Measurements from ENCODE around the gene SEMA4F. TPM values are rescaled to one million over a fixed set of nuclear protein-coding genes. Genes with fewer than 3 reads are reported as not detected.

The SEMA4F gene
- total and polyA plus RNA-seq, 3 donors from 2014 or later = 9.1 to 14.3 (median 13.3) TPM

DNA sequence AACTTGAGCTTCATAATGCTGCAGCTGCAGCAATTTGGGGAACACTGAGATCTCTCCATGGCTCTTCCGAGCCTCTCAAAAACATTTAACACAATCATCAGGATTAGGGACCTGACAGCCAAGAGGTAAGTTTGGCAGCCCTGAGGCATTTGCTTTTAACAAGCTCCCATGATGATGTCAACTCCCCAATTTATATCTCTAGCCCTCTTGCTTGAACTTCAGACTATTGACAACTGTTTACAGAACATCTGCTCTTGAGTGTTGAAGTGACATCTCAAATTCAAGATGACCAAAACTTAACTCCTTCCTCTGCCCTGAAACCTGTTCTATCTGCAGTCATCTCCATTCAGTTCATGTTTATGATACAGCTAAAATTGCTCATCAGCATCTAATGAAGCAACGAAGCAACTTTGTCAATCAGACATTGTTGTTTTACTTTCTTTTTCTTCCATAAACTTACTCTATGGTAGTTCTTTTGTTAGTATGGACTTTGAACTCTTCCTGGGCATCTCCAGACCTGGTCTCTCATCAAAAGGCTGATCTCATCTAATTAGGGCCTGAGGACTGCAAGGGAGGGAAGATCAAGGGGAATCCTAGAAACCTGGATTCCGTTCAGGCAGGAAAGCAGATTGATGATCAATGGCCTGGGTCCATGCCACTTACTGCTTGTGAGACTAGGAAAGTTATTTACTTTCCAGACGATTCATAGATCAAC is 48.1 kb downstream of the SEMA4F start:
- TF ChIP-seq POLR2A (IDR thresholded peaks at IDR 0.05) = no peak
- TF ChIP-seq, protein P1, sequence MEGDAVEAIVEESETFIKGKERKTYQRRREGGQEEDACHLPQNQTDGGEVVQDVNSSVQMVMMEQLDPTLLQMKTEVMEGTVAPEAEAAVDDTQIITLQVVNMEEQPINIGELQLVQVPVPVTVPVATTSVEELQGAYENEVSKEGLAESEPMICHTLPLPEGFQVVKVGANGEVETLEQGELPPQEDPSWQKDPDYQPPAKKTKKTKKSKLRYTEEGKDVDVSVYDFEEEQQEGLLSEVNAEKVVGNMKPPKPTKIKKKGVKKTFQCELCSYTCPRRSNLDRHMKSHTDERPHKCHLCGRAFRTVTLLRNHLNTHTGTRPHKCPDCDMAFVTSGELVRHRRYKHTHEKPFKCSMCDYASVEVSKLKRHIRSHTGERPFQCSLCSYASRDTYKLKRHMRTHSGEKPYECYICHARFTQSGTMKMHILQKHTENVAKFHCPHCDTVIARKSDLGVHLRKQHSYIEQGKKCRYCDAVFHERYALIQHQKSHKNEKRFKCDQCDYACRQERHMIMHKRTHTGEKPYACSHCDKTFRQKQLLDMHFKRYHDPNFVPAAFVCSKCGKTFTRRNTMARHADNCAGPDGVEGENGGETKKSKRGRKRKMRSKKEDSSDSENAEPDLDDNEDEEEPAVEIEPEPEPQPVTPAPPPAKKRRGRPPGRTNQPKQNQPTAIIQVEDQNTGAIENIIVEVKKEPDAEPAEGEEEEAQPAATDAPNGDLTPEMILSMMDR (IDR thresholded peaks at IDR 0.05) = no peak
- H3K27me3 ChIP-seq = no peaks in the 10 kb centered on the region
- intact Hi-C loops (cut with DNase I; ENCODE audit: low total_unique reads) = no loop called here
- WGBS, 2 donors = 86 to 90% methylated on average over 4 of the region's 4 CpGs
- no peaks in the 10 kb centered on the region for H3K9me3 ChIP-seq
- no peak overlapping the region for H3K4me3 ChIP-seq
- H3K36me3 ChIP-seq (ENCODE audit: low read depth, missing control alignments) = no peaks in the 10 kb centered on the region
- H3K4me1 ChIP-seq = no peaks in the 10 kb centered on the region
- no peak for DNase-seq
- H3K27ac ChIP-seq = no peak overlapping the region

DNA sequence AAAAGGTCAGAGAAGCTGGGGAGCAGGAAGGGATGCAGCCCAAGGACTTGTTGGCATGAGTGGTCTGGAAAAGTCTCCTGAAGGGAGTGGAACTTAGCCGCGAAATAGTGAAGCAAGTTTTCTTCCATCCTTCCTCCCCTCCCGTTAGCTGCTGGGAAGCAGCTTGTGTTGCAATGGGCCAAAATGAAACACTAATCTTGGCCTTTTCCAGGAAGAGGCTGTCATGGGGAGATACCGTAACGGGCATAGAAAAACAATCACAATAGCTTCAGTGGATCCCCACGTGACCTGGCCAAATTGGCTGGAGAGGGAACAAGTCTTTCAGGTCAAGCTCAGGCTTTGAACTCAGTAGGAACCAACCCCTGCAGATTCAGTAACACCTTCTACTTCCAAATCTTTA is 49.3 kb downstream of the SEMA4F start:
- no peaks in the 10 kb centered on the region for H3K4me1 ChIP-seq
- no peak for DNase-seq
- TF ChIP-seq, protein P1 (IDR thresholded peaks at IDR 0.05) = no peak
- no peak for TF ChIP-seq POLR2A (IDR thresholded peaks at IDR 0.05)
- H3K27ac ChIP-seq = no peak overlapping the region
- H3K36me3 ChIP-seq (ENCODE audit: low read depth, missing control alignments) = no peaks in the 10 kb centered on the region
- H3K27me3 ChIP-seq = no peaks in the 10 kb centered on the region
- WGBS, 2 donors = 64 to 81% methylated on average over 6 of the region's 6 CpGs
- no peaks in the 10 kb centered on the region for H3K9me3 ChIP-seq
- intact Hi-C loops (cut with DNase I; ENCODE audit: low total_unique reads) = no loop called here
- H3K4me3 ChIP-seq = no peak overlapping the region

DNA sequence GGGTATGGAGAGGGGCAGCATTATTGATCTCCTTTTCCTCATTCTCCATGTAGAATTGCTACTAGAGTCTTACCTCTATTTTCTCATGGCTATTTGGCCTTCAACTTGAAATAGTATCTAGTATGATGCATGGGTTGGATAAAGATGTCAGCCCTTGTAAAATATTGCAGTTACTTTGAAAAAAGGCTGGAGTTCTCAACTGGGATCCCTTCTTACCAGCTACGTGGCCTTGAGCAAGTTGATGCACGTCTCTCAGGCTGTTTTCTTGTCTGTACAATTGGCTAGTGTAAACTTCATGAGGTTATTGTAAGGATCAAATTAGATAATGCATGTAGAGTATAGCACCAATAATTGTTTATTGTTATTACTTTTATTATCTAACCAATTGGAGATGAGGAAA is 50.2 kb downstream of the SEMA4F start:
- Histone ChIP-seq H3K36me3 (ENCODE audit: low read depth, missing control alignments) (no peaks in the 10 kb centered on the region), H3K4me3 (no peak overlapping the region), H3K9me3 (no peaks in the 10 kb centered on the region), H3K27me3 (no peaks in the 10 kb centered on the region), H3K27ac (no peak overlapping the region), H3K4me1 (no peaks in the 10 kb centered on the region)
- intact Hi-C loops (cut with DNase I; ENCODE audit: low total_unique reads) = no loop called here
- WGBS, 2 donors = 81 to 85% methylated on average over 2 of the region's 2 CpGs
- no peak for DNase-seq
- TF ChIP-seq POLR2A (IDR thresholded peaks at IDR 0.05) = no peak
- TF ChIP-seq, protein P1 (IDR thresholded peaks at IDR 0.05) = no peak

DNA sequence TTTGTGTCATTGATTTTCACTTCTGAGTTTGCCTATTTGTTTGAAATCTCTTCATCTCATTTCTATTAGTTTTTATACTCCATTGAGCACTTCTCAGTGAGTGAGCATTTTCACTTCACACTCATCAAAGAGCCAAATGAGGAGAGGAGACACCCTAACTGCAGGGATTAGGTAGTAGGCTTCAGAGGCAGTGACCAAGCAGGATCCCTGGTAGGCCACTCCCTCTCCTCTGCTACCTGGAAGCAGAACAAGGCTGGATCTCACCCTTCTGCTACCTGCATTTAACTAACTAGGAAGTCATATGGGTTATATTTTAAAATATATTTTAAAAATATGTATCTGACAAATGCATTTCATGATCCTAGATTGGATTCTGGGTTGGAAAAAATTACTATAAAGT is 52.7 kb downstream of the SEMA4F start:
- Histone ChIP-seq H3K27ac (no peak overlapping the region), H3K4me3 (no peak overlapping the region), H3K9me3 (no peaks in the 10 kb centered on the region), H3K27me3 (no peaks in the 10 kb centered on the region), H3K4me1 (no peaks in the 10 kb centered on the region), H3K36me3 (ENCODE audit: low read depth, missing control alignments) (no peaks in the 10 kb centered on the region)
- no peak for DNase-seq
- intact Hi-C loops (cut with DNase I; ENCODE audit: low total_unique reads) = no loop called here
- TF ChIP-seq, protein P1 (IDR thresholded peaks at IDR 0.05) = no peak
- no peak for TF ChIP-seq POLR2A (IDR thresholded peaks at IDR 0.05)

DNA sequence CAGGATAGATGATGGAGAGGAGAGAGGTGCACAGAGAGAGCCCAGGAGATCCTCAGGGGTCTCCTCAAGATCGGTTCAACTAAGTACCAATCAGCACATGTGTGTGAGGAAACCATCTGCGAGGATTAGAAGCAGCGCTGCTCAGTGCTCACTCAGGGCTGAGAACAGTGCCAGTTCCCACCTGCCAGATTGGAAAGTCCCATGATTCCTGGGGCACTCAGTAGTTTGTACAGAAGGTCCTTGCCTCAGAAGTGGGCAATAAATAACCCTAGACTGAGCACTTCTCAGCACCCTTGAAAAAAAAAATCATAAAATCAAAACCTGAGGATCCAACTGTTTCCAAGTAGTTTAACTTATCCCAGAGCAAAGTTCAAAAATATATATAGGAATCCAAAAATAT is 53.8 kb downstream of the SEMA4F start:
- Histone ChIP-seq H3K9me3 (no peaks in the 10 kb centered on the region), H3K36me3 (ENCODE audit: low read depth, missing control alignments) (no peaks in the 10 kb centered on the region), H3K27me3 (no peaks in the 10 kb centered on the region), H3K4me1 (no peaks in the 10 kb centered on the region), H3K4me3 (no peak overlapping the region), H3K27ac (no peak overlapping the region)
- 85% methylated on average over 3 of the region's 3 CpGs for WGBS, 2 donors
- DNase-seq = no peak
- TF ChIP-seq, protein P1 (IDR thresholded peaks at IDR 0.05) = no peak
- TF ChIP-seq POLR2A (IDR thresholded peaks at IDR 0.05) = no peak
- intact Hi-C loops (cut with DNase I; ENCODE audit: low total_unique reads) = no loop called here
